ENCODE data around the gene JMJD1C.

DNA sequence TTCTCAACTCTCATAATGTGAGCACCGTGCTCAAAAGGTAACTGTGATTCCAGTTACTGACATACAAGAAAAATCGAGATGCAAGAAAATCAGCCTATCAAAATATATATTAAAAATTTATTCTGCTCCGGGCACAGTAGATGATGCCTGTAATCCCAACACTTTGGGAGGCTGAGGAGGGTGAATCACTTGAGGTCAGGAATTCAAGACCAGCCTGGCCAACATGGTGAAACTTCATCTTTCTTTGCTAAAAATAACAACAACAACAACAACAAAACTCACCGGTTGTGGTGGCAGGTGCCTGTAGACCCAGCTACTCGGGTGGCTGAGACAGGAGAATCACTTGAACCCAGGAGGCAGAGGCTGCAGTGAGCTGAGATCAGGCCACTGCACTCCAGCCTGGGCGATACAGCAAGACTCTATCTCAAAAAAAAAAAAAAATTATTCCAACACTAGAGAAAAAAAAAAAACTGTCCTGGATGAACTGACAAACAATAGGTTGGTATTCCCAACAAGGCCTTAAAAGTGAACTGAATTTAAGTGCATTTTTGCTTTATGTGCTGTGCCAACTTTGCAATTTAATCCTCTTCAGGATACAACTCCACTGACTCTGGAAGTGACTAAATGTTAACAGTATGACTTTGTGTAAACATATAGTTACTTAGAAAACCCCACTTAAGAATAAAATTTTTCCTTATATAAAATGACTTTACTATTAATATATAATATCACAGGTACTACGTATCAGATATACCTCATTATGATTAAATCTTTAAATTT, 51.1 kb downstream of the JMJD1C start:
- TF ChIP-seq CTCF (IDR thresholded peaks at IDR 0.05) (no peak), POLR2A (IDR thresholded peaks at IDR 0.05) (no peak)
